Islet of Langerhans (tissue), 1 donor: ENCODE measurements around the gene FCHSD2.

Experiments used
- FAIRE-seq: peaks from one replicate; lab custom pipeline; 2011; peaks lifted over from hg19 to GRCh38; lab: Jason Lieb, UNC

The FCHSD2 gene

DNA sequence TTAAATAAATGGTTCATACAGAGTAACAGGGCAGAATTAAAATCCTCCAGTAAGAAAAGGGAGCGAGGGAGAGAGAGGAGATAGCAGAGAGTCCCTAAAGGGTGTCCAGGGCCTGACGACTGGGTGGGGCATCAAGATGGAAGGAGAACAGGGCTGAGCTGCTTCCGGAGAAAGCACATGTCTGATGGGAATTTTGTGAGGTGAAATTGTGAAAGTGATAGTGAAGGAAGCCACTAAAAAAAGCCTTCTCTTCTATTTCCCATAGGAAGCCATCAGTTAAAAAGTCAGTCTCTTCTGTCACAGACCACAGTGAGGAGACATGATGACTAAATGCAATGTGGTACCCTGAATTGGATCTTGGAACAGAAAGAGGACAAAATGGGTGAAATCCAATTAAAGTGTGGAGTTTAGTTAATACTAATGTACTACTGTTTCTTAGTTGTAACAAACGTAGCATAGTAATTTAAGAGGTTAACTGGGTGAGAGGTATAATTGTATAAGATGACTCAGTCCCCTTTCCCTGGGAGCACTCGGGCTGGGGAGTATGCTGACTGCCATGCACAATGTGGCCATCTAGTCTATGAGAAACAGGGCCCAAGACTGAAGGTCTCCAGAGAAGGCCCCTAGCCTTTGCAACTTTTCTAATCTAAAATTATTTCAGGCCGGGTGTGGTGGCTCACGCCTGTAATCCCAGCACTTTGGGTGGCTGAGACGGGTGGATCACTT, 29.5 kb upstream of the FCHSD2 start:
- no peak for FAIRE-seq

DNA sequence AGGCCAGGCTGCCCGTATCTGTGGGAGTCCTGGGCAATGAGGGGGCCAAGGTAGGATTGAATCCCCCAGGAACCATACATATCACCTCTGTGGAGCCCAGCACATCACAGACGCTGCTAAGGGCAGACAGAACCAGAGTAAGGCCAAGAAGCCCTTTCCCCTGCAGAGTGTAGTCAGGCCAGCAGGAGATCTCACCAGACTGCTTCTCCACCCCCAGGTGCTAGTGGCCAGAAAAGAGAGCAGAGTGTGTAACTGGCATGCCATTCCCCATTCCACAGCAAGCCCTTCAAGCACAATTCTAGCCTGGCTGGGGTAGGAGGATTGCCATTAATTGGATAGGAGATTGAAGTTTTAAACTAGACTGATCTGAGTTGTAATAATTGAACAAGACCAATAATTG, 28.0 kb upstream of the FCHSD2 start:
- no peak for FAIRE-seq

DNA sequence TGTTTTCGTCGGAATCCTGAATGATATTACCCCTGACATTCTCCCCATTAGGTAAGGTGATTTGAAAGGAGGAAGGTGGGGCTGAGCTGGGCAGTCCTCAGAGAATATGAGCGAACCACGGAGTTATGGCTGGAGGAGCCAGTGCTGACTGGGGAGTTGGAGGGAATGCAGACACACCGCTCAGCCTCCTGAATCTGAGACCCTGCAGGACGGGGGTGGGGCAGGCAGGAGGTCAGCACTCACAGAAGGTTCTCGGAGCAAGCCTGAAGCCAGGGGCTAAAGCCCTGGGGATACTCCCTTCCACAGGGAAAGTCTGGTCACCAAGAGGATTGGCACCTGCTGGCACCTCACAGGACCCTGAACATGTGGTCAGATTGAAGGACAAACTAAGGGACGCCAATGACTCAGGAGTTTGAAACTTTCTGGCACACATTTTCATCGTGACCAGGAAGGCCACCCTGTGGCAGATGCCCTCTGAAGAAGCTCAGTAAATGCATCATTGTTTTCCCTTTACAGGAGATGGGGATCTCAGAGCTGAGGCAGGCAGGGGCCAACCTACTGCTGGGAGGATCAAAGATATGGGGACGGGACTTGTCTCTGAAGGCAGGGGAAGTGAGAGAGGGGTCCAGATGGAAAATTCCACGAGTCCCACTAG, 26.9 kb upstream of the FCHSD2 start:
- no peak for FAIRE-seq

DNA sequence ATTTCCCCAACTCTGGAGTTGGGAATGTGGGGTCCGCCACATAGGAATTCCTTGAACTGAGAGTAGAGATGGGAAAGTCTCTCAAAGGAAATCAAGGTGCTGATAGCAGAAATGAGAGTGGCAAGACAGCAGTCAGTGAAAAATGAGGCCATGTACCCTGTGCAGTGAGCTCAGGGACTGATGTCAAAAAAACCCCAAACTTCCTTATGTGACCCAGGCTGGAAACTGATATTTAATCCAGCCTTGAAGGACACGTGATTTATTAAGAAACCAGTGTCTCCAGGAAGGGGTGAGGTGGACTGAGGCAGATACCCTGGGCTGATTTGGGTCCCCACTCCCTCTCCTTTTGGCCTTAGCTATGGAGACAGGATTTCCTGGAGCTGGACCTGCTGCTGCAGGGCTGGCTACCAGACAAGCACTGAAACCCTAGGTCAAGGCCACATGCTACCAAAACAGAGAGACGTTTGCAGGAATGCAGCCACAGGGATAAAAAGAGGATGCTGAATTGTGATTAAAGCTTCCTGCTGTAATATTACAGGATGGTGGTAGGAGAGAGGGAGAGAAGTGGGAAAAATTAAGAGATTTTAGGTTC, 25.3 kb upstream of the FCHSD2 start:
- FAIRE-seq, result no peak

DNA sequence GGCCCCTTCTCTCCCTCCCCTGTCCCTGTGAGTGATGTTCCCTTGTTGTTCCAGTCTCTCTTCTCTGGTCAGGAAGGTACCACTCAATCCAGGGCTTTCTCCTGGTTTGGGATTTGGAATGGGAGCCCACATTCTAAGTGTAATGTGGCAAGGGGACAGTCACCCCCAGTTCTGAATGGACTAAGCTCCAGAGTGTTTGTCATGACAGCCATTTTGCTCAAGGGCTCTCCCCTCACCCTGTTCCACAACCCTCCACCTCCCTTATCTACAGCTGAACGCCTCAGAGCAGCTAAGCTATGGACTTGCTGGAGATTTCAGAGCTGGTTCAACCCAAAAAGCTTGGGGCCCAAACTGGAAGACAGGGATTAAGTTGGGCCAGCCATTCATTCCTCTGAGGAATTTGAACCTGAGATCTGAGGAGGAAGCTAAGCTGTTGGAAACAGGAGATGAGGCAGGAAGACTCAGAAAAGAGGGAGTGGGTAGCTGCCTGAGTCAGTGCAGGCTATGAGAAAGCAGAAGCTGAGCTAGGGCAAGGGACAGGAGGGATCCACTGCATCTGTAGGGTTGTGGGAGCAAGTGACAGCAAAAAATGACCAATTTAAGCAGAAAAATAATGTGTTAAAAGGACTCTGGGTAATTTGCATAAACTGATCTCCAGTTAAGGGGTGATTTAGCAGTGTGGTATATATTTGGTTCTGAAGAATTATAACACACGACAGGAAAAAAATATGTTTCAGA, 22.9 kb upstream of the FCHSD2 start:
- no peak for FAIRE-seq

DNA sequence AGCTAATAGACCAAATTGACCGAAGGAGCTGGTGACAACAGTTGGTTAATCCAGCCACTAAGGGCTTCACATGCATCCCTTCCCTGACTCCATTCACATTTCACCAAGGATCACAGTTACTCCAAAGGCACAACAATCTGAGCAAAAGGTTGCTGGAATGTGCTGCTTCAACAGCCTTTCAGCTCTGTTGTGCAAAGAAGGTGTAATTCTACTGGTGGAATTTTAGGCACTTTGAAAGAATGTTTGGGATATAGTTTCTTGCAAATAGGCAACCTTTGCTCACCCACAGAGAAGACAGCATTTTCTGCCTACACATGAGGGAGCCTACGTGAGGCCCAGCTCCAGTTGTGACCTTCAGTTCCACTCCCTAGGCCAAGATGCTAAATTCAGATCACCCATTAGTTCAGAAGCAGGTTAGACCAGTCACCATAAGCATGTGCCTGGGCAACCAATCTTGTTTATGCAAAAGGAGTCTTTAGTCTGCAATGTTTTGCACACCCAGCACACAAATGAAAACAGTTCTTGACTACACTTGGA, 21.6 kb upstream of the FCHSD2 start:
- FAIRE-seq, result no peak

DNA sequence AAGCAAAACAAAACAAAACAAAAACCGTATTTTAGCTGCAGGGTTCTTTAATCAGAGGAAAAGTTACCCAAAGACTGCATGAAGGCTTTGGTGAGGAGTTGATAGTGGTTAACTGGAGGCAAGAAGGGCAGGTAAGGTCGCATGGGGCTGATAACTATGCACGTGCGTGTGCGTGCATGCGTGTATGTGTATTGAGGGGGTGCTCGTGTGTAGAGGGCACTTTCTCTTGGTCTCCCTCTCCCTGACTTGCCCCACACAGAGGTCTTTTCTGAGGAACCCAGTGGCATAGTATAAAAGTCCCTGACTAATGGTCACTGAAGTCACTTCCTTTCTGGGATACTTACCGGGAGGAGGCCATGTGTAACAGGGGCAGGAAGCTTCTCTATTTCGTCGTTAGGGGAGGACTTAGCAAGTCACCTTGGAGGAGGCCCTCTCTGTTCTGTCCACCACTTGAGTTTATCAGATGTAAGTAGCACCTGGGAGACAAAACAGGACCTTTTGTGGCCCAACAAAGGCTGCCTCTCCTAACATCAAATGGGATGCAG, 20.1 kb upstream of the FCHSD2 start:
- FAIRE-seq, result no peak

DNA sequence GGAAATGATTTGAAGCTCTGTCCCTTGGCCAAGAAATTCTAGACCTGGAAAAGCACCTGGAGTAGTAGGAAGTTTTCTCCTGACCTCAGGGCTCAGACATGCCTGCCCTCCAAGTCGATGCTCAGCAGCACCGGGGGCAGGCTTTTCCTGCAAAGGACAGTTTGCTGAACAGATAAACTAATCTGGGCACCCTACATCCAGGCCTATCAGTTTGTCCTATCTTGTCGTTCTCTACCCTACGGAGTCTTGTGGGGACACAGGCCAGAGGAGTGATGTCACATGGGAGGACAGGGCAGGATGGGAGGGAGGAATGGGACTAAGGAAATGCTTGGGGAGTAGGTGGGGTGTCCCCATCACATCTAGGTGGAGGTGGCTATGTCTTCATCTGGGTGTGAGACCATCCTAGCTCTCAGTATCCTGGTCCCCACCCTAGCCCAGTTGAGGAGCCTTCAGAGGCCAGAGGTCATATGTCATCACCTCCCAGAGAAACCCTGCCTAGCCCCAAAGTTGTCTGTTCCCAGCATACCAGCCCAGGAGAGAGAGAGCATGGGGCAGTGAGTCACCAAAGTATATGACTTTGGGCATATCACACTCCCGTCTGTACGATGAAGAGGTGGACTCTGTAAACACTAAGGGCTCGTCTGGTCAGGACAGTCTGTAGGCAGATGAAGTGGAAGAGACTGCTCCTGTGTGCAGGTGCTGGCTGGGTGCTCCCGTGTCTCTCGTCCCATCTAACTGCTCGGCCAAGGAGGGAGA, 18.1 kb upstream of the FCHSD2 start:
- FAIRE-seq, result no peak

DNA sequence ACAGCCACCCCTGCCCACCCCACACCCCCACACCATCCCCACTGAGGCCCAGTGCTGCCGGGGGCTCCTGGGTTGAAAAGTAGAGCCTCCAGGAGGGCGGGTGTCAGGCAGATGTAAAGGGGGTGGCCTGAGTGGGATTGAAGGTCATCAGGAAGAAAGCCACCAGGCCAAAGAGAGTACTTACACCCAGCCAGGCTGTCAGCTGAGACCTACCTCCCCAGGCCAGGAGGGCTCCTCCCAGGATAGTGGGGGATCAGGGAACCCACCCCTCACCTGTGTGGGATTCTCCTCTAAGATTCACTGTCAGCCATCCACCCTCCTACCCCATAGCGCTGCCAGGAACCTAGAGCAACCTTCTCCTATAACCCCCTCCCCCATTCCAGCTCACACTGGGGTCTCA, 17.2 kb upstream of the FCHSD2 start:
- FAIRE-seq, result no peak

DNA sequence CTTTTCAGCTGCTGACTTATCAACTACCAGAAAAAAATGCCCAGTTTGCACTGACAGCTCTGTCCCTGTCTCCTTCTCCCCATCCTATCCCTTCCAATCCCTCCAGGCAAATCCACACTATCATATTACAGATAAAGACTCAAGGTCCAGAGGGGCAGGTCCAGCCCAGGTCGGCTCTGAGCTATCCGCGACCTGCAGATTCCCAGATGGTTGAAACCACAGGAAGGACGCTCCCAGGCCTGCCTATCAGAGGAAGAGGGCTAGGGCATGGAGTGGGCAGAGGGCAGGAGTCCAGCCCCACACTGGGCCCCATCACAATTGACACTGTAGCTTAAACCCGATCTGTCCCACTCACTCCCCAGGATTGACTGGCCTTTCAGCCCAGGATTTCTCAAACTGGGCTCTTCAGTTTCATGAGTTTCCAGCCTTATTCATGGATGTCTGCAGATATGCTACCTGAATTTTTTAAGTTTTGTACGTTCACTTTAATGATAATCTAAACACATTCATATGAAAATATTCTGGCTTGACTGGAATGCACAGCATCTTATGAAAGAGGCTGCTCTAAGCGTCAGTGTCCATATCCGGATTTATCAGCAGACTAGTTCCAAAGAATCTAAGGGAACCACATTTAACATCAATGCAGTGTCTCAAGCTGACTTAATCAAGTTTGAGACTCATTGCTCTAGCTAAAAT, 16.4 kb upstream of the FCHSD2 start:
- FAIRE-seq, result no peak

DNA sequence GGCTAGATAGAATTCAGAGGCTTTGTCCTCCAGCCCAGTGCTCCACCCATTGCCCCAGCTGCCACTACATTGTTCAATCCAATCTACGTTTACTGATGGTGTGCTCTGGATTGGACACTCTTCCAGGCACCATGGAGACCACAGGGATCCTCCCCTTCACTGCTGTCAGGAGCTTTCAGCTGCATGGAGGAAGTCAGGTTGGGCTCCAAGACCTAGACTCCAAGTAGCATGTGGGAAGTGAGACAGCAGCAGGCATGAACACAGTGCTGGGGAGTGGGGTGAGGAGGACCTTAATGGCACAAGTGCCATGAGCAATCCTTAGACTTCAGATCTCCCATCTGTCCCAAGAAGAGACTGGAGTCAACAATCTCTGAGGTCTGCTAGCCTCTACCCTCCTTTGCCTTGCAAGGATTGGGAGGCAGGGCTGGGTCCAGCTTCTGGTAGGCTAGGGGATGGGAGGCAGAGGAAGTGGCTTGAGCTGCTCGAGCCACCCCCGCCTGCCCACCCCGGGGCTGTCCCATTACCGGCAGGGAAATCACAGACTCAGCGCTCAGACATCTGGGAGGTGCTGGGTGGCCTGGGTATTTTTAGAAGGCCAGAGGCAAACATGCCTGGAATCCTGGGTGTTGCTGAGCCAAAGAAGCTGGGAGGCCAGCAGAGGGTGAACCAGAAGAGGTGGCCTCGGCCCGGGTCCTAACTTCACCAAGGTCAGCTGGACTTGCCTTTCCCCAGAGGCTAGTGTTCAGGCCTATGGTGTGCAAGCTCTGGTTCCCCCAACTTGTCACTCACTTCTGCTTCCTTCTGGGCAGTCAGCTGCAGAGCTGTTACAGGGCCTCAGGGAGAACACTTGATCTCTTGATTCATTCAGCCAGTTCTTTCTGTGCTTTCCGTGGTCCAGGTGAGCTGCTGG, 15.2 kb upstream of the FCHSD2 start:
- FAIRE-seq, result no peak

DNA sequence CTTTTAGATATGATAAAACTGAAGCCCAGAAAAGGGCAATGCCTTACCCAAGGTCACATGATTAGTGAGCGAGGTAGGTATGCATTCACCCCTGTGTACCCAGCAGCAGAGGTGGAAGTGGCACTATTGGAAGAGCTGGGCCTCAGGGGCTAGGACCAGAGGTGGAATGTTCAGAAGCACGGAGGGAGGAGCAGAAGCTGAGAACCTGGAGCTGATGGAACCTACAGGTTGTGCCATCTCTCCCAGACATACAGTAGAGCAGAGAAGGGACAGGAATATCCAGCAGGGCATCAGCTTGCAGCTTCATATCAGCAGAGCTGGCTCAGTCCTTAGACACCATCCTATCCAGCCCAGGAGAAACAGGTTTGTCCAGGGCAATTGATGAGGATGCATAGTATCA, 14.6 kb upstream of the FCHSD2 start:
- no peak for FAIRE-seq

DNA sequence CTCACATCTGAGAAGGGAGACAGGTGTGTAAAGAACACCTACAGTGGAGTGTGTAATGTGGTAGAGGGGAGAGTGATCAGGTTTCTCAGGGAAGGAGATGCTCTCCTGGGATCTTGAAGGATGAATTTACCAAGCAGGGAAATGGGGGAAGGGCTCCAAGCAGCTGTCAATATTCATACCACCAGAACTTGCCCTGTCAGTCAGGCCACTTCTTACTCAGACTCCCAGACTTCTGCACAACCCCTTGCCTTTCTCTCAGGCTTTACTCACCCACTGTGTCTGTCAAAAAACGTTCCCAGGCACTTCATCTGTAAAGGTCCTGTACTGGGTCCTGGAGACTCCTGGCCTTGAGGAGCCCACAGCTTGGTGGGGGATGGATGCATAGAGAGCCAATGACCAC, 14.0 kb upstream of the FCHSD2 start:
- no peak for FAIRE-seq

DNA sequence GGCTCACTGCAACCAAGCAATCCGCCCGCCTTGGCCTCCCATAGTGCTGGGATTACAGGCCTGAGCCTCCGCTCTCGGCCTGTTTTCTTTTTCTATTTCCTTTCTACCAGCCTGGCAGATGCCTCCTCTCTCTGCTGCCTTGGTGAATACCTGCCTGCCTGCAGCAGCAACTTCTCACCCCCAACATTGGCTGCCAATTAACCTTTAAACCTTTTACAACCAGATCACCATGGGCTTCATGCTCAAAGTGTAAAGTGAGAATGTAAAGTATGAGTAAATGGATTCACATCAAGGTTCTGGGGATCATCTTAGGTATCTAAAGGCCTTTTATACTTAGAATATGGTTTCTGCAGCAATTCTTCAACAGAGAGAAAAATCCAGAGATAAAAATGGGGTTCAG, 13.0 kb upstream of the FCHSD2 start:
- no peak for FAIRE-seq

DNA sequence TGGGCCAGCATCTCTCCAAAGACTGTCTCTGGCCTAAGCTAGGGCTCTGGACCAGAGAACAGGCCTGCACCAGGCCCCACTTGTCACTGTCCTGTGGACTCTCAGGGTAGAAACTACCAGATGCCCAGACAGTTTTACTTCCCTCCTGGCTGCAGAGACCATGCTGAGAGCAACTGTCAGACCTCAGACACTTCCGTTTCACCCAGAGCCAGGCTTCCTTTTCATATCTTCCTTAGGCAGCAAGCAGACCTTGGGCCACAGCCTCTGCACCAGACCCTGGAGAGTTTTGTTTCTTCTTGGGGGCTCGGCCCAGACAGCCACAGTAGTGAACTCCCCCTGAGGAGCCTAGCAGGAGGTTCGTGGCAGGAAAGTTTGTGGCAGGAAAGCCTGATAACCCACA, 12.1 kb upstream of the FCHSD2 start:
- FAIRE-seq, result no peak

DNA sequence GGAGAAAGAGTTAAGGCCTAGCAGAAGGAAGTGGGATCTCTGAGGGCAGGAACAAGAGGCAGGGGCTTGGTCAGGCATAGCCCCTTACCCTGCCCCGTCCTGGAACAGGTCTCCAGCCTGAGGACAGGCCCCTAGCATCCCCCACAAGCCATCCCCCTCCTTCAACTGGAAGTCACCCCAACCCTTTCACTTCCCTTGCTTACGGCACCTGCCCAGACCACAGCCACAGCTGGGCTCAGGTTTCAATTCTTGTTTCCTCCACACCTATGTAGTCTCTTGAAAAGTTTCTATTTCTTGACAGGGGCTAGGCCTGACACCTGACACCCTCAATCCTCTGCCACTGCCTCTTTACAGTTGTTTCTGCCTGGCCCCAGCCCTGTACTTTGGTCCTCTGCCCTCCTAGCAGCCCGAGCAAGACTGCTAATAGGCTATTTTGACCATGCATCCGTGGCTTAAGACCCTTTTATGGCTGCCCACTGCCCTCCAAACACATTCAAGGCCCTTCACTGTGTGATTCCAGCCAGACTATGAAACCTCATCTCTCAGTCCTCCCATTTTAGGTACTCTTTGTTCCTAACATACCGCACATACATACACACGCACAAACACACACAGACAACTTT, 10.9 kb upstream of the FCHSD2 start:
- FAIRE-seq, result no peak

DNA sequence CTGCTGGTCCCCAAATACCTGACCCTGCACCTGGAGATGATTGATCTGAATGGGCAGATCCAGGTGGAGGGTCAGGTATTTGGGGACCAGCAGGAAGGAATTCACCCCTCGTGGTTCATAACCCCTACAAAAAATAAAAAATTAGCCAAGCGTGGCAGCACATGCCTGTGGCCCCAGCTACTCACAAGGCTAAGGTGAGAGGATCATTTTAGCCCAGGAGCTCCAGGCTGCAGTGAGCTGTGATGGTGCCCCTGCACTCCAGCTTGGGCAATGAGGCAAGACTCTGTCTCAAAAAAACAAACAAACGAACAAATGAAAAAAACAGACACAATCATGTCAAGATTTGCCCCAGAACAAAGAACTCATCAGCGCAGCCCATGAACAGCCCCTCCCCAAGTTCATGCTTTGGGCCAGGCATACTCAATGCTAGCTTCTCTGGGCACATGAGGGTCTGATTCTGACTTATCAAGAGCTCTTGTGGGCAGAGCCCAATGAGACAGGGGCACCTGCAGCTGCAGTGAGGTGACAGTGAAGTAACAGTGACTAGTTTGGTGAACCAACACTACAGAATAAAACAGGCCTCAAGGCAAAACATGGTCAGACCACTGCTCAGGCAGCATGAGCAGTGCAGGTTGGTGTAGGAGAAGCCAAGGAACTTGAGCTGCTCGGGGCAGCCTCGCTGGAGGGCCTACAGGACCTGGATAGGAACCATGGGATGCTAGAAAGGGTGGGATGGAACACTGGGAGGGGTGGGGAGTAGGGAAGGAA, 10.2 kb upstream of the FCHSD2 start:
- no peak for FAIRE-seq

DNA sequence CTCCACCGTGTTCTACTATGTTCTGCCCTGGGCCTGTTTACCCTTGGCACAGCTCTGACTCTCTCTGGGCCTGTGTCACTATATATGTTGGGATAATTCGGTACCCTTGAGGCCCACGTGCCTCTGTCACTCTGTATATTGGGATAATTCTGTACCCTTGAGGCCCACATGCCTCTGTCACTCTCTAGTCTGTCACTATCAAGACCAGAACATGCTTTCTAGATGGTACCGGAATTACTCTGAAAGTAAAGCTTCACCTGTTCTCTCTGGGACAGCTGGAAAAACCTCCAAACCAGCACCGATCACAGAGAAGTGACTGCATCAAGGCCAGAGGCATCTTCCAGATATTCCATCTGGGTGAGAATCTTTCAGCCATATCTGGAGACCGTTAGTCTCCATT, 9.3 kb upstream of the FCHSD2 start:
- no peak for FAIRE-seq

DNA sequence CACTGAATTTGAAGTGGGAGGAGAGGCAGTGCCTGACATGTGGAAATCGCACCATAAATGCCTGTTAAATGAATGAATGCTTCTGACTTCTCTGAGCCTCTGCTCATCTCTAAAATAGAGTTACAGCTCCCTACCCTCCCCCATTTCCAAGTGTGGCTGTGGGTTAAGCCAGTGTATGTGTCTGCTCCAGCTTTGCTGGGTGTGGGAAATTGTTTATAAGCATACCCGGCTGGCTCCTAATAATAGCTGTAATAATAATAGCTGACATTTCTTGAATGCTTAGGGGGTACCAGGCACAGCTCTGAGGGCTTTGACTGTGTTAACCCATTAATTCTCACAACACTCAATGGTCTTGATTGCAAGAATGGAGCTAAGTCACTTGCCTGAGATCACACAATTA, 7.0 kb upstream of the FCHSD2 start:
- FAIRE-seq, result no peak
